Calu3 (cell line): ENCODE results near the gene TMEM131L. TPM values are rescaled to one million over a fixed set of nuclear protein-coding genes. Genes with fewer than 3 reads are reported as not detected.

Source experiments
- BruUV-seq: library from RNA; stranded (reverse); fragments of 400-500 nt; replicated peaks from 2 replicates; lab custom pipeline; 2021; lab: Mats Ljungman, UMichigan
- CTCF ChIA-PET: fragments of 300-600 bp; sonication (Branson Sonifier 250); formaldehyde crosslinking; loops from one replicate; lab custom pipeline; 2022; ENCODE audit warnings: antibody characterized with exemption; lab: Charles Lee
- DNase-seq: peaks from one replicate; pipeline ENCODE4 v3.0.0; 2022
- H3K27ac Mint-ChIP-seq: one replicate; pipeline ENCODE4 v1.8.0; 2022; ENCODE audit warnings: mixed read lengths; ENCODE audit not compliant: unreplicated experiment
- H3K27me3 Mint-ChIP-seq: one replicate; pipeline ENCODE4 v1.8.0; 2022; ENCODE audit warnings: mixed read lengths; ENCODE audit not compliant: unreplicated experiment
- H3K36me3 Mint-ChIP-seq: one replicate; pipeline ENCODE4 v1.8.0; 2022; ENCODE audit warnings: mild to moderate bottlenecking, moderate library complexity, mixed read lengths; ENCODE audit not compliant: insufficient read depth, unreplicated experiment
- H3K4me1 Mint-ChIP-seq: one replicate; pipeline ENCODE4 v1.8.0; 2022; ENCODE audit warnings: mild to moderate bottlenecking, low read depth, mixed read lengths; ENCODE audit not compliant: unreplicated experiment
- H3K4me3 Mint-ChIP-seq: one replicate; pipeline ENCODE4 v1.8.0; 2022; ENCODE audit warnings: mild to moderate bottlenecking, low read depth, moderate library complexity, mixed read lengths; ENCODE audit not compliant: unreplicated experiment
- H3K9me3 Mint-ChIP-seq: one replicate; pipeline ENCODE4 v1.8.0; 2022; ENCODE audit warnings: low read depth, mixed read lengths; ENCODE audit not compliant: unreplicated experiment
- CTCF ChIP-seq: fragments of 200-600 bp; IDR thresholded peaks from one replicate; pipeline ENCODE4 v1.8.0; 2022; ENCODE audit warnings: antibody characterized with exemption; ENCODE audit not compliant: unreplicated experiment
- intact Hi-C: fragments of 100-400 bp; cut with micrococcal nuclease; formaldehyde crosslinking; loops from one replicate; pipeline ENCODE4 v1.10.0; 2022; ENCODE audit not compliant: unreplicated experiment
- total RNA-seq: library from RNA; stranded (reverse); gene quantifications from 2 replicates; pipeline ENCODE4 v1.2.3, GENCODE V29; 2022

TMEM131L gene
- total RNA-seq, 1 experiment from 2014 or later = 9.4 TPM

GRCh38 chr4:153521478-153521877 lies 55.3 kb downstream of the TMEM131L start:
- no peak for DNase-seq
- intact Hi-C loops = no loop called here
- Mint-ChIP-seq H3K36me3 (no peaks in the 10 kb centered on the region), H3K9me3 (no peaks in the 10 kb centered on the region), H3K27me3 (no peaks in the 10 kb centered on the region), H3K4me3 (no peak overlapping the region), H3K4me1 (peaks cover 30% of the 10 kb centered on the region), H3K27ac (no peak overlapping the region)
- CTCF ChIA-PET = no interaction called here
- no TSS peak for BruUV-seq
- no peak for TF ChIP-seq CTCF

GRCh38 chr4:153521999-153522801 lies 56.0 kb downstream of the TMEM131L start:
- H3K27me3 Mint-ChIP-seq = no peaks in the 10 kb centered on the region
- no peak overlapping the region for H3K27ac Mint-ChIP-seq
- CTCF ChIA-PET = no interaction called here
- no TSS peak for BruUV-seq
- no peaks in the 10 kb centered on the region for H3K9me3 Mint-ChIP-seq
- DNase-seq = no peak
- H3K36me3 Mint-ChIP-seq = no peaks in the 10 kb centered on the region
- no peak for TF ChIP-seq CTCF
- peaks cover 30% of the 10 kb centered on the region for H3K4me1 Mint-ChIP-seq
- intact Hi-C loops = no loop called here
- H3K4me3 Mint-ChIP-seq = no peak overlapping the region

GRCh38 chr4:153522802-153523094 lies 56.6 kb downstream of the TMEM131L start:
- Mint-ChIP-seq H3K27ac (no peak overlapping the region), H3K36me3 (no peaks in the 10 kb centered on the region), H3K9me3 (no peaks in the 10 kb centered on the region), H3K4me3 (no peak overlapping the region), H3K4me1 (peaks cover 29% of the 10 kb centered on the region), H3K27me3 (no peaks in the 10 kb centered on the region)
- no peak for DNase-seq
- CTCF ChIA-PET = no interaction called here
- BruUV-seq = no TSS peak
- intact Hi-C loops = no loop called here
- no peak for TF ChIP-seq CTCF

GRCh38 chr4:153523164-153523796 lies 57.1 kb downstream of the TMEM131L start:
- DNase-seq = no peak
- intact Hi-C loops = no loop called here
- Mint-ChIP-seq H3K36me3 (no peaks in the 10 kb centered on the region), H3K27me3 (no peaks in the 10 kb centered on the region), H3K4me3 (no peak overlapping the region), H3K27ac (no peak overlapping the region), H3K4me1 (peaks cover 24% of the 10 kb centered on the region), H3K9me3 (no peaks in the 10 kb centered on the region)
- TF ChIP-seq CTCF = no peak
- CTCF ChIA-PET = no interaction called here
- no TSS peak for BruUV-seq
